GM18520 (cell line): ENCODE results near the gene MAMDC2.
"Not testable (repeated sequence)": the region's sequence is repeated elsewhere in the genome, so short reads cannot be mapped to it uniquely, and the experiment has no call there.

Source experiments
- ATAC-seq: cut with Tn5 transposase; IDR thresholded peaks from one replicate; pipeline ENCODE4 v1.9.1; 2021; ENCODE audit not compliant: unreplicated experiment

MAMDC2 gene

DNA sequence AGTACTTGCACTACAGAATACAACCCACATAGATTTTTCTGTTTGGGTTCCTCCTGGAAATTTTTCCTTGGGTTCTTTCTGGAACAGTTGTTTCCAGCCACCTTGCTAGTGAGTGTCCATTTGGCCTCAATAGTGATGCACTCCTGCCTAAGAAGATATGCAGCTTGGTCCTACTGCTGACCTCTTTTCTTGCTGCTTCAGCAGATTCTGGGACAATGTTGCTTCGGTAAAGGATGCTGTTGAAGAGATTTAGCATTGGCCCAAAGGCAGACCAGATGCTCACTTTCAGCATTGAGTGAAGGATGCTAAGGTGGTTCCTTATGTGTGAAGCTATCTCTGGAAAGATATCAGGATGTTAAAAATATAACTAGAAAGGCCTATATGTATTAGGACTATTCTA is 128.9 kb downstream of the MAMDC2 start:
- no peak for ATAC-seq

DNA sequence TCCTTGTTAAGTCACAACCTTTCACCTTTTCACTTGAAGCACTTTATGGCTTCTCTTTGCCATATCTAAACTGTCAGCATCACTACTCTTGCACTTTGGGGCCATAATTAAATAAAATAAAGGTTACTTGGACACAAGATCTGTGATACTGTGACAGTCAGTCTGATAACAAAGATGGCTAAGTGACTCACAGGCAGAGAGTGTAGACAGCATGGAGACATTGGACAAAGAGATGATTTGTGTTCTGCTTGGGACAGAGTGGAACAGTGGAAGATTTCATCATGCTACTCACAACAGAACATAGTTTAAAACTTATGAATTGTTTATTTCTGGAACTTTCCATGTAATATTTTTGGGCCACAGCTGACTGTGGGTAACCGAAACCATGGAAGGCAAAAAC is 133.5 kb downstream of the MAMDC2 start:
- ATAC-seq = no peak

DNA sequence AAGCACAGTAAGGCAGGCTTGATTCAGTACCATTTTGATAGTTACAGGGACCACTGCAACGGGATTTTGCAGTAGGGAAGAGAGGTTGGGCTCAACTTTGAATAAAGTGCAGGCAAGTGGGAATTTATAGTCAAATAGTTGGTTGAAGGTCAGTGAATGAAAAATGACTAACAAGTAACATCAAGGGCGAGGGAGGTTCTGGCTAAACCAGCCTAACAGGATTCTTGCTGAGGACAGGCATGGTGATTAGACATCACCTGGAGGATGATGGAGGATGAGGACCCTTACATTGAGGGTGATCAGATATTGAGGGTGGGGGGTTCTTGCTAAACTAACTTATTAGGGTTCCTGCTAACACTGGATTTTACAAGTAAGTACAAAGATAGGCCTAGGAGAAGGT is 149.1 kb downstream of the MAMDC2 start:
- ATAC-seq = no peak

DNA sequence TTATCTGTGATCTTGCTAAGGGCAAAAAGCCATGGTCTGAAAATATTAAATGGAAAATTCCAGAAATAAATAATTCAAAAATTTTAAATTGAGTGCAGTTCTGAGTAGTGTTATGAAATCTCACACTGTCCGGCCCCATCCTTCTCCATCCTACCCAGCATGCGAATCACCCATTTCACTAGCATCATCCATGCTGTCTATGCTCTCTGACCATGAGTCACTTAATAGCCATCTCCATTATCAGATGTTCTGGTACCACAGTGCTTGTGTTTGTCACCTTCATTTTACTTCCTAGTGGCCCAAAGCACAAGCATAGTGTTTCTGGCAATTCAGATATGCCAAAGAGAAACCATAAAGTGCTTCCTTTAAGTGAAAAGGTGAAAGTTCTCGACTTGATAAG is 151.8 kb downstream of the MAMDC2 start:
- no peak for ATAC-seq

DNA sequence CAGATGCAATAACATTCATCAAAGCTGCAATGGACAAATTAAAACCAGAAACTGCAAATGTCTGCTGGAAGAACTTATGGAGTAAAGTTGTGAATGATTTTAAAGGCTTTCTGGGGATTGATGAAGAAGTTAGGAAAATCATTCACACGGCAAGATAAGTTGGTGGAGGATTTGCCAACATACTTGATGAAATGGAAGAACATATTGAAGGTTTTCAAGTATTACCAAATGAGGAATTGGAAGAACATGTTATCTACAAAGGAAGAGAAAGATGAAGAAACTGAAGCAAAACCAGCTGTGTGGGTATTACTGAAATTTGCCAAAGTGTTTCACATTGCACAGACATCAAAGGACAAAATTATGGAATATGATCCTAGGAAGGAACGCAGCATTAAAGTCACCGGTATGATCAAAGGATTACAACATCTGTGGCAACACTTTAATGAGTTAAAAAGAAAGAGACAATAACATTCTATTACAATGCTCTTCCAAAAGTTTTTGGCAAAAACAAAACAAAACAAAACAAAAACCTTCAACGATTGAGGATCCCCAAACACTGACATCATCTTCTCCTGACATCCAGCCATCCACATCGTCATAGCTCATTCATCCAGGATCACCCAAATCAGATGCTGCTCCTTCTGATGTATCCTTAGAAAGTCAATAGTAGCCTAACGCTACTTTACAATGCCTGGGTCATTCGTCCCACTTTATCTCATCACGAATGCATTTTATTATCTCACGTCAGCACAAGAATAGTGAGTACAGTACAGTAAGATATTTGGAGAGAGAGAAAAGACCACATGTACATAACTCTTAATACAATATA is 153.8 kb downstream of the MAMDC2 start:
- no peak for ATAC-seq

DNA sequence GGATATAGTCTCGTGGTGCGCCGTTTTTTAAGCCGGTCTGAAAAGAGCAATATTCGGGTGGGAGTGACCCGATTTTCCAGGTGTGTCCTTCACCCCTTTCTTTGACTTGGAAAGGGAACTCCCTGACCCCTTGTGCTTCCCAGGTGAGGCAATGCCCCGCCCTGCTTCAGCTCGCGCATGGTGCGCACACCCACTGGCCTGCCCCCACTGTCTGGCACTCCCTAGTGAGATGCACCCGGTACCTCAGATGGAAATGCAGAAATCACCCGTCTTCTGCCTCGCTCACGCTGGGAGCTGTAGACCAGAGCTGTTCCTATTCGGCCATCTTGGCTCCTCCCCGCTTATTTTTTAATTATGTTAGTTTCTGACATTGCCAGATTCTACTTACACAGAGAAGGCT is 161.1 kb downstream of the MAMDC2 start:
- ATAC-seq = not testable (repeated sequence)

DNA sequence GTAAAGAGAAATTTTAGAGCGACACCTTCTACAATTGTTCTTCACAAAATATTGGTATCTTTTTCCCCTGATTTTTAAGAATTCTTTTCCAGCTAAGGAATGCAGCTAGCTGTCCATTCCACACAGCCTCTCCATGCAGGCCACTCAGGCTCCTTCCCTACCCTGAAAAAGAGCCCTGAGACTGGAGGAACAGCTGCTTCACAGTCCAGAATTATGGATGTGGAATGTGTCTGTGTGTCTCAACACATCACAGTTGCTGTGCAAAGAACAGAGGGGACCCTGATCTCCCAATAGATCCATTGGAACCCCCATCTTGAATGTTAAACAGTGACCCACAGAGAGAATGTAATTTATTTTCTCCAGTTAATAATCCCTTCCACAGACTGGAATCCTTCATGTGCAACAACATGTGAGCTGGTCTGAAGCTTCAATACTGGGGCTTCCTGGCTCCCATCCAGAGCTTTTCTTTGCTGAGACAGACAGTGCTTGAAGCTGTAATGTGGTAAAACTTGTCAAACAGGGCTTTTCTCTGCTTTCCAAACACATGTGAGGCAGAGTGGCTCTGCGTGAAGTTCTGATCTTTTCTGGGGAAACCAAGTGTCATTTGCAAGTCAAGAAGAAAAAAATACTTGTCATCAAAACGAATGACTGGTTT is 161.8 kb downstream of the MAMDC2 start:
- ATAC-seq = no peak

DNA sequence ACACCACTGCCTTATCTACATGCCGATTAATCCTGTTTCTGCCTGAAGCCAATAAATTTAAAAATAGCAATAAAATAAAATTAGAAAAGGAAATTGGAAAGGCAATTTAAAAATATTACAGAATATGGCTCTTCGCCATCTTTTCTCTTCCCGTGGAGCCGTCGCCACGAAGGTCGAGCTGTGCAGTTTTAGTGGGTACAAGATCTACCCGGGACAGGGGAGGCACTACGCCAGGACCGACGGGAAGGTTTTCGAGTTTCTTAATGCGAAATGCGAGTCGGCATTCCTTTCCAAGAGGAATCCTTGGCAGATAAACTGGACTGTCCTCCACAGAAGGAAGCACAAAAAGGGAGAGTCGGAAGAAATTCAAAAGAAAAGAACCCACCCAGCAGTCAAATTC is 173.4 kb downstream of the MAMDC2 start:
- ATAC-seq = no peak

DNA sequence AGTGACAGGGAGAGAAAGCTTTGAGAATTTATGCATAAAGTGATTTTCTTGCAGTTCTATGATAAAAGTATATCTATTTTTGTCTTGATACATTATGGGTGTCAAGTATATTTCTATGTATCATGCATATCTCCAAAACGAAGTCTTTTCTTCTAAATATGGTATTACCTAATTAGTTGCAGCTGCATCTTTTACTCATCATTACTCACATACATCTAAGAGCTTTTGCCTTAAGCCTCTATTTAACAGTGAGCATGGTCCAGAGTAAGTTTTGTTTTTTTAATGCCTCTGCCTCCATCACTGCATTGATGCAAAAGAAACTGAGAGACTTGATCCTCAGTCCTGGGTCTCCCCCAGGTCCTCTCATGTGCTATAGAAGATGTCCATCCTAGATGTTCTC is 175.1 kb downstream of the MAMDC2 start:
- ATAC-seq = no peak

DNA sequence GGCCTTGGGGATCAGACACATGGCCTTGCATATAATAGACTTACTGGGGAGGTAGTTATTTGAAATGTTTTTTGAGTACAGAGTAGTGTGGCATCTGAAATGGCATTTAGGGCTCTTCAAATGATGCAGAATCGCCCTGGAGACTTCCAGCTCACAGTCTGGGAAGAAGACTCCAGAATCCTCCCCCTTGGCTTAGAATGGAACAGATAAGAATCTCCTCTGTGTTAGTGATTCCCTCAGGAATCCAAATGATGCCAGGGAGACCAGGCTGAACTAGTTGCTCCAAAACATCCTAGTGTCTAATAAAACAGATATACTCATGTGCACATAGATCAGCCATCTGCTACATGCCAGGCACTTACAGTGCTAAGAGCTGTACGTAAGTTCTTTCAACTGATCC is 176.6 kb downstream of the MAMDC2 start:
- ATAC-seq = no peak

DNA sequence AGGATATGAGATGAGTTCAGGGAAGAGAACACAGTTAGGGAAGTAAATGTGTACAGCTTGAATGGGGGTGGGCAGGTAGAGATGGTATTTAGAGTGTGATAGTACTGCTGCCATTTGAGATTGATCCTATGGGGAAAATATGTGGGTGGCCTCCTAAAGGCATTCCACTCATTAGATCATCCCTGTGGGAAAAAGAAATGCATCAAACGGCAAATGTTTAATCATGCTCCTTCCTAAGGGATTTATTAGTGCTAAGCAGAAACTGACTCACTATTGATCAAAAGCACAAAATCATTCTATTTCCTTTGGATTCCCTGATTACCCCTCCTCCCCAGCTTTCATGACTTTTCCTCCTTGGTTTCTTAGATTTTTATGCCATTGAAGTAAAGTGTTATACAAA is 178.7 kb downstream of the MAMDC2 start:
- no peak for ATAC-seq

DNA sequence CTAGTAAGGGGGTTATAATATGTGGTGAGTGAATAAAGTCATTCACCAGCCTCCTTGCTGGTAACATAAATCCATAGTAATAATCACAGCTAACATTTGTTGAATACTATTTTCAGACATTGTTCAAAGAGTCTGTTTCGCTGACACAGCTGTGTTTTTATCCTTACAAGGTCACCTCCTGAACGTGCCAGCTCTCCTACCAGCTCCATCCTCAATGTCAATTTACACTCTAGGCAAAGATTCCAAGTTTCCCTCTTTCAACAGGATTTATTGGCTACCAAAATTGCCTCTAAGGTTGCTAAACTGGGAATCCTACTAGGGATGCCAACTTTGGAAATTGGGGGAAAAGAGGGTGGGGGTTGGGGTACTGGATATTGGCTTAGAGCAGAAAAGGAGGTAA is 184.5 kb downstream of the MAMDC2 start:
- ATAC-seq = no peak

DNA sequence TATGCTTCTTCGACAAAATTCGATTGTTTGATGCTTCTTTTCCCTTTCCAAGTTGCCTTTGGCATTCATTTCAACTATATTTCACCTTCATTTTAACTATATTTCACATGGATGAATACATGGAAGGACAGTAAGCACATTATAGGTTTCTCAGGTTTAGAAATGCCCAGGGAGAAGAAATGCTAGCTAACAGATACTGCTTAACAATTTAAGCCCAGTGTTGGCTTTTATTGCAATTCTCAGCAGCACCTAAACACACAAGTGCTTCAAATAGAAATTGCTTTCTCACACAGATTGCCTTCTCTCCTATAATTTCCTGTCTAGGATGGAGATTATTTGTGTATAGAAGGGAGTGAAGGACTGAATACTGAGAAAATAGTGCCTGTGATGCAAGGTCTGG is 185.0 kb downstream of the MAMDC2 start:
- ATAC-seq = no peak

DNA sequence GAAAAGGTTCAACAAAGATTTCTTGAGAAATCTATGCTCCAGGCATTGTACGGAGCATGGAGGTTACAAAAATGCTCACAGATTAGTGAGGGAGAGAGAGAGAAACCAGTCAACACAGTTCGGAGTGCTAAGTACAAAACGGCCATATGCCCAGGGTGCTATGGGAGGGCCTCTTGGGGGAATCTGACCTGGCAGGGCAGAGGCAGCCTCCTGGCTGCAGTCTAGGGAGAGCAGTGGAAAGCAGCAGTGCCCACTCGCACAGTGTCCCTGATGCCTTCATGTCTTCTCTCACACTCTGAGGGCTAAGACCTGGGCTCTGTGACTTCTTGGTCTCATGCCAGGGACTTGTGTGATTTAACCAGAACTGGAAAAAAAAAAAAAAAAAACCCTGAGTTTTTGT is 185.4 kb downstream of the MAMDC2 start:
- ATAC-seq = no peak

DNA sequence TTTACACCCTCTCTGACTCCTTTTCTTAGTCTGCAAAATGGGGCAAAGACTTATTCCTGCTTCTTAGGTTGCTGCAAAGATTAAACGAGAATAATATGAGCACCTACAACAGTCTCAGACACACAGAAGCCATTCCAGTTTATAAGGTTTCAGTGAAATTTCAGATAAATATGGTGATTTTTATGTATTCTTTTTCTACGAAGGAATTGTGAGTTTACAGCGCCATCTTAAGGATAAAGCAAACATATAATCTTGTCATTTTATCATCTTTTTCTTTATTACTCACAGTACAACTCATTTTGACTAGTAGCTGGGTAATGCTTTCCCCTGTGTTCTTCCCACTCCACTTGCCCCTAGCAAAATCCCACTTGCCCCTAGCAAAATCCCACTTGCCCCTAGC is 185.9 kb downstream of the MAMDC2 start:
- ATAC-seq = no peak

DNA sequence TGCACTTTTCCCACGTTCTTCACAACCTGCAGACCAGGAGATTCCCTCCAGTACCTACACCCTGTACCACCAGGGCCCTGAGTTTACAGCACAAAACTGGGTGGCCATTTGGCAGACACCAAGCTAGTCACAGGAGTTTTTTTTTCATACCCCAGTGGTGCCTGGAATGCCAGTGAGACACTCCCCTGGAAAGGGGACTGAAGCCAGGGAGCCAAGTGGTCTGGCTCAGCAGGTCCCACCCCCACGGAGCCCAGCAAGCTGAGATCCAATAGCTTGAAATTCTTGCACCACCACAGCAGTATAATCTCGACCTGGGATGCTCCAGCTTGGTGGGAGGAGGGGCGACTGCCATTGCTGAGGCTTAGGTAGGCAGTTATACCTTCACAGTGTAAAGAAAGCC is 188.8 kb downstream of the MAMDC2 start:
- no peak for ATAC-seq

DNA sequence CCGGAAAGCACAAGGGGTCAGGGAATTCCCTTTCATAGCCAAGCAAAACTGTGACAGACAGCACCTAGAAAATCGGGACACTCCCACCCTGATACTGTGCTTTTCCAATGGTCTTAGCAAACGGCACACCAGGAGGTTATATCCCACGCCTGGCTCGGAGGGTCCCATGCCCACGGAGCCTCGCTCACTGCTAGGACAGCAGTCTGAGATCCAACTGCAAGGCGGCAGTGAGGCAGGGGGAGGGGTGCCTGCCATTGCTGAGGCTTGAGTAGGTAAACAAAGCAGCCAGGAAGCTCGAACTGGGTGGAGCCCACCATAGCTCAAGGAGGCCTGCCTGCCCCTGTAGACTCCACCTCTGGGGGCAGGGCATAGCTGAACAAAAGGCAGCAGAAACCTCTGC is 190.6 kb downstream of the MAMDC2 start:
- not testable (repeated sequence) for ATAC-seq

DNA sequence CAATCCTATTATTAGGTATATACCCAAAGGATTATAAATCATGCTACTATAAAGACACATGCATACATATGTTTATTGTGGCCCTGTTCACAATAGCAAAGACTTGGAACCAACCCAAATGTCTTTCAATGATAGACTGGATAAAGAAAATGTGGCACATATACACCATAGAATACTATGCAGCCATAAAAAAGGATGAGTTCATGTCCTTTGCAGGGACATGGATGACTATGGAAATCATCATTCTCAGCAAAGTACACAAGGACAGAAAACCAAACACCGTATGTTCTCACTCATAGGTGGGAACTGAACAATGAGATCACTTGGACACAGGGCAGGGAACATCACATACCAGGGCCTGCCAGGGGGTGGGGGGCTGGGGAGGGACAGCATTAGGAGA is 202.3 kb downstream of the MAMDC2 start:
- not testable (repeated sequence) for ATAC-seq

DNA sequence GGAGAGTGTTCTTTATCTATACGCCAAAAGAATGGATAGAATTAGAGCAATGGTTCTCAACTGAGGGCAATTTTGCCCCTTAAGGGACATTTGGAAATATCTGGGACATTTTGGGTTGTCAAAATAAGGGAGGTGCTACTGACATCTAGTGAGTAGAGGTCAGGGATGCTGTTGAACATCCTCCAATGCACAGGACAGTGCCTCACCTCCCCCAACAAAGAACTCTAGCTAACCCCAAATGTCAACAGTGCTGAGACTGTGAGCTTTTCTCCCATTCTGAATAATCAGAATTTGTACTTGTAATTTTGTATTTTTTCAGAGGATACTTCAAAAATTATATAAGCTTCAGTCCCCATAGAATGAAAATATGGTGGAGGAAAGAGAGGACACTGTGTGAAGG is 206.6 kb downstream of the MAMDC2 start:
- ATAC-seq = no peak

DNA sequence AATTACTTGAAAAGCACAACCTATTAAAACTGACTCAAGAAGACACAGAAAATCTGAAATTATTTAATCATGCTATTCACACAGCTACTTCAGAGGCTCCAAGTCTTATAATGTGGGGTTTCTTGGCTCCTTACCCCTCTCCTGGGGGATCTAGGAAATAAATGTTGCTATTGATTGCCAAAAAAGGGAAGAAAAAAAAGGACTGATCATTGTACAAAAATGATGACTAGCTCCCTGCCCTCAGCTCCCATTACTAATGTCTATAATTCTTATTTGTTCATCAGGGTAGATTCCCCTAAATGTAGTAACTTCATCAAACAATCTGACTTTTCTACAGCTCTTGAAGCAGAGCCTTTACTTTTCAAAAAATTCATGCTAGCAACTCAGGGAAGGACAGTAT is 211.8 kb downstream of the MAMDC2 start:
- ATAC-seq = no peak

DNA sequence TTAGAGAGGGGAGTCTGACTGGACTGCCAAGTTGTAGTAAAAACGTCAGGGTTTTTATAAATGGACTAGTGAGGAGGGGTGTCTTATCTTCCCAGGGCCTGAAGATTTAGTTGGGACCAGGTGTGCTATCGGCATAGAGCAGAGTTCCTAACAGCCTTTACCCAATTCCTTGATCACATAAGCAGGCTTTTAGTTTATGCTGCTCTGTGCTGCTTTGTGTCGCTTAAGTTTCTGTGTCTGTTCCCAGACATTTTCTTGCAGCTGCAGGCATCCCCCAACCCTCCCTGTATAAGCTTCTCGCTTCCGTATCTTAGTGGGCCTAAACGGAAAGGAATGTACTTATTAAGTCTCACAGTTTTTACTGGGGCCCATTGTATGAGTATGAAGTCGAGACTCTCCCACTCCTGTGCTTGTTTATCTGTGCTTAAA is 212.5 kb downstream of the MAMDC2 start:
- no peak for ATAC-seq

DNA sequence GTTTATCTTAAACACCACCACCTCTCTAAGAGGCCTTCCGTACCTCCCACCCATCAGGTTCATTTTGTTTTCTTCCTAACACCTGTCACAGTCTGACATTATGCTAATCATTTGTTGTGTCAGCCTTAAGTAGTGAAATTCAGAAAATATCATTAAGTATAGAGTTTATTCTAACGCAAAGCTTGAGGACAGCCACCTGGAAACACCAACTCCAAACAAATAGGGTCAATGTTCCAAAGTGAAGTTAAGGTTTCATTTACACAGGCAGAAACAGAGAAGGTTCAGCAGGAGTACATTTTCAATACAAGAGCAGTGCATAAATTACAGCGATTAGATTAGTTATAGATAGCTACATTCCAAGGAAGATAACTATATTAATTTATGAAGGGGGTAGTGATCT is 213.9 kb downstream of the MAMDC2 start:
- ATAC-seq = no peak
